OCI-LY1 (cell line): ENCODE measurements around the gene BRCA2.

Experiments used
- H2AFZ ChIP-seq: fragments of 200-600 bp; sonication (generic), shearing (Covaris generic); 2 replicates; pipeline ENCODE4 v1.6.0; 2014; ENCODE audit warnings: antibody characterized with exemption, mild to moderate bottlenecking, low read length
- H3F3A ChIP-seq: fragments of 200-600 bp; sonication (generic), shearing (Covaris generic); 2 replicates; pipeline ENCODE4 v1.6.0; 2014; ENCODE audit warnings: mild to moderate bottlenecking, antibody characterized with exemption, low read length, moderate library complexity; ENCODE audit not compliant: insufficient read depth
- H3K27ac ChIP-seq: fragments of 200-600 bp; sonication (generic); 2 replicates; pipeline ENCODE4 v1.5.1; 2014; ENCODE audit warnings: low read length, mixed run types, mild to moderate bottlenecking, low read depth; ENCODE audit not compliant: poor library complexity, severe bottlenecking
- H3K27me3 ChIP-seq: fragments of 200-600 bp; sonication (generic); 2 replicates; pipeline ENCODE4 v1.6.0; 2014; ENCODE audit warnings: antibody characterized with exemption, mild to moderate bottlenecking, low read length, moderate library complexity; ENCODE audit not compliant: insufficient read depth
- H3K36me3 ChIP-seq: fragments of 200-600 bp; sonication (generic); 2 replicates; pipeline ENCODE4 v1.6.1; 2014; ENCODE audit warnings: mild to moderate bottlenecking, antibody characterized with exemption, low read length, moderate library complexity, mixed read lengths; ENCODE audit not compliant: insufficient read depth
- H3K4me1 ChIP-seq: fragments of 200-600 bp; sonication (generic); 2 replicates; pipeline ENCODE4 v1.5.1; 2014; ENCODE audit warnings: mild to moderate bottlenecking, low read length, moderate library complexity; ENCODE audit not compliant: insufficient read depth, severe bottlenecking
- H3K4me2 ChIP-seq: fragments of 200-600 bp; sonication (generic), shearing (Covaris generic); 2 replicates; pipeline ENCODE4 v1.6.1; 2014; ENCODE audit warnings: low read length
- H3K4me3 ChIP-seq: fragments of 200-600 bp; sonication (generic); 2 replicates; pipeline ENCODE4 v1.5.1; 2014; ENCODE audit warnings: low read length, low read depth, mild to moderate bottlenecking, mixed read lengths; ENCODE audit not compliant: poor library complexity, severe bottlenecking
- H3K79me2 ChIP-seq: fragments of 200-600 bp; shearing (Covaris generic); 2 replicates; pipeline ENCODE4 v1.6.1; 2016; ENCODE audit warnings: mixed run types, low read length, mixed read lengths; ENCODE audit not compliant: insufficient read depth
- H3K9ac ChIP-seq: fragments of 200-600 bp; sonication (generic), shearing (Covaris generic); 2 replicates; pipeline ENCODE4 v1.6.1; 2014; ENCODE audit warnings: mild to moderate bottlenecking, low read length, mixed read lengths
- H3K9me2 ChIP-seq: fragments of 200-600 bp; sonication (generic), shearing (Covaris generic); 2 replicates; pipeline ENCODE4 v1.6.1; 2014; ENCODE audit warnings: low read depth, mild to moderate bottlenecking, low read length, mixed read lengths
- H3K9me3 ChIP-seq: fragments of 200-600 bp; shearing (Covaris generic); 2 replicates; pipeline ENCODE4 v1.6.1; 2014; ENCODE audit warnings: low read length, mixed read lengths
- H4K20me1 ChIP-seq: fragments of 200-600 bp; sonication (generic), shearing (Covaris generic); 2 replicates; pipeline ENCODE4 v1.6.0; 2016; ENCODE audit warnings: mild to moderate bottlenecking, low read length; ENCODE audit not compliant: insufficient read depth
- EZH2 ChIP-seq: fragments of 200-600 bp; sonication (generic), shearing (Covaris generic); IDR thresholded peaks from 2 replicates; pipeline ENCODE4 v1.8.0; 2017; ENCODE audit warnings: borderline replicate concordance, mixed run types, mild to moderate bottlenecking, antibody characterized with exemption, low read length, moderate library complexity, mixed read lengths
- TF ChIP-seq, protein P1 (sequence below): fragments of 200-600 bp; sonication (generic), shearing (Covaris generic); IDR thresholded peaks from 2 replicates; pipeline ENCODE4 v1.5.1; 2017; ENCODE audit warnings: mild to moderate bottlenecking, antibody characterized with exemption, low read length, moderate library complexity, mixed read lengths

The BRCA2 gene, protein sequence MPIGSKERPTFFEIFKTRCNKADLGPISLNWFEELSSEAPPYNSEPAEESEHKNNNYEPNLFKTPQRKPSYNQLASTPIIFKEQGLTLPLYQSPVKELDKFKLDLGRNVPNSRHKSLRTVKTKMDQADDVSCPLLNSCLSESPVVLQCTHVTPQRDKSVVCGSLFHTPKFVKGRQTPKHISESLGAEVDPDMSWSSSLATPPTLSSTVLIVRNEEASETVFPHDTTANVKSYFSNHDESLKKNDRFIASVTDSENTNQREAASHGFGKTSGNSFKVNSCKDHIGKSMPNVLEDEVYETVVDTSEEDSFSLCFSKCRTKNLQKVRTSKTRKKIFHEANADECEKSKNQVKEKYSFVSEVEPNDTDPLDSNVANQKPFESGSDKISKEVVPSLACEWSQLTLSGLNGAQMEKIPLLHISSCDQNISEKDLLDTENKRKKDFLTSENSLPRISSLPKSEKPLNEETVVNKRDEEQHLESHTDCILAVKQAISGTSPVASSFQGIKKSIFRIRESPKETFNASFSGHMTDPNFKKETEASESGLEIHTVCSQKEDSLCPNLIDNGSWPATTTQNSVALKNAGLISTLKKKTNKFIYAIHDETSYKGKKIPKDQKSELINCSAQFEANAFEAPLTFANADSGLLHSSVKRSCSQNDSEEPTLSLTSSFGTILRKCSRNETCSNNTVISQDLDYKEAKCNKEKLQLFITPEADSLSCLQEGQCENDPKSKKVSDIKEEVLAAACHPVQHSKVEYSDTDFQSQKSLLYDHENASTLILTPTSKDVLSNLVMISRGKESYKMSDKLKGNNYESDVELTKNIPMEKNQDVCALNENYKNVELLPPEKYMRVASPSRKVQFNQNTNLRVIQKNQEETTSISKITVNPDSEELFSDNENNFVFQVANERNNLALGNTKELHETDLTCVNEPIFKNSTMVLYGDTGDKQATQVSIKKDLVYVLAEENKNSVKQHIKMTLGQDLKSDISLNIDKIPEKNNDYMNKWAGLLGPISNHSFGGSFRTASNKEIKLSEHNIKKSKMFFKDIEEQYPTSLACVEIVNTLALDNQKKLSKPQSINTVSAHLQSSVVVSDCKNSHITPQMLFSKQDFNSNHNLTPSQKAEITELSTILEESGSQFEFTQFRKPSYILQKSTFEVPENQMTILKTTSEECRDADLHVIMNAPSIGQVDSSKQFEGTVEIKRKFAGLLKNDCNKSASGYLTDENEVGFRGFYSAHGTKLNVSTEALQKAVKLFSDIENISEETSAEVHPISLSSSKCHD (N-terminal part only)

DNA sequence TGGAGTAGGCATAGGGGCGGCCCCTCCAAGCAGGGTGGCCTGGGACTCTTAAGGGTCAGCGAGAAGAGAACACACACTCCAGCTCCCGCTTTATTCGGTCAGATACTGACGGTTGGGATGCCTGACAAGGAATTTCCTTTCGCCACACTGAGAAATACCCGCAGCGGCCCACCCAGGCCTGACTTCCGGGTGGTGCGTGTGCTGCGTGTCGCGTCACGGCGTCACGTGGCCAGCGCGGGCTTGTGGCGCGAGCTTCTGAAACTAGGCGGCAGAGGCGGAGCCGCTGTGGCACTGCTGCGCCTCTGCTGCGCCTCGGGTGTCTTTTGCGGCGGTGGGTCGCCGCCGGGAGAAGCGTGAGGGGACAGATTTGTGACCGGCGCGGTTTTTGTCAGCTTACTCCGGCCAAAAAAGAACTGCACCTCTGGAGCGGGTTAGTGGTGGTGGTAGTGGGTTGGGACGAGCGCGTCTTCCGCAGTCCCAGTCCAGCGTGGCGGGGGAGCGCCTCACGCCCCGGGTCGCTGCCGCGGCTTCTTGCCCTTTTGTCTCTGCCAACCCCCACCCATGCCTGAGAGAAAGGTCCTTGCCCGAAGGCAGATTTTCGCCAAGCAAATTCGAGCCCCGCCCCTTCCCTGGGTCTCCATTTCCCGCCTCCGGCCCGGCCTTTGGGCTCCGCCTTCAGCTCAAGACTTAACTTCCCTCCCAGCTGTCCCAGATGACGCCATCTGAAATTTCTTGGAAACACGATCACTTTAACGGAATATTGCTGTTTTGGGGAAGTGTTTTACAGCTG, at the start of gene BRCA2, which contains the start of gene ZAR1L:
TSS of gene BRCA2 (plus strand) at position 271 of the 790 bp plus-strand sequence. CDS start 953 bp downstream, outside the sequence.
TSS of gene ZAR1L (minus strand) at position 126 of the 790 bp plus-strand sequence. CDS start 3,438 bp downstream, outside the sequence.
- H3K27me3 ChIP-seq = no peaks in the 10 kb centered on the region
- H3K4me1 ChIP-seq = peaks cover 20% of the 10 kb centered on the region
- peak within 1 kb of the TSS; percentile 91 for H3K4me2 ChIP-seq
- H3K27ac ChIP-seq = peak within 1 kb of the TSS; percentile 93
- peak within 1 kb of the TSS; percentile 86 for H3K9ac ChIP-seq
- peak within 1 kb of the TSS; percentile 75 for H3K4me3 ChIP-seq
- H3K9me2 ChIP-seq = no peaks in the 10 kb centered on the region
- no peak for TF ChIP-seq EZH2
- TF ChIP-seq, protein P1, sequence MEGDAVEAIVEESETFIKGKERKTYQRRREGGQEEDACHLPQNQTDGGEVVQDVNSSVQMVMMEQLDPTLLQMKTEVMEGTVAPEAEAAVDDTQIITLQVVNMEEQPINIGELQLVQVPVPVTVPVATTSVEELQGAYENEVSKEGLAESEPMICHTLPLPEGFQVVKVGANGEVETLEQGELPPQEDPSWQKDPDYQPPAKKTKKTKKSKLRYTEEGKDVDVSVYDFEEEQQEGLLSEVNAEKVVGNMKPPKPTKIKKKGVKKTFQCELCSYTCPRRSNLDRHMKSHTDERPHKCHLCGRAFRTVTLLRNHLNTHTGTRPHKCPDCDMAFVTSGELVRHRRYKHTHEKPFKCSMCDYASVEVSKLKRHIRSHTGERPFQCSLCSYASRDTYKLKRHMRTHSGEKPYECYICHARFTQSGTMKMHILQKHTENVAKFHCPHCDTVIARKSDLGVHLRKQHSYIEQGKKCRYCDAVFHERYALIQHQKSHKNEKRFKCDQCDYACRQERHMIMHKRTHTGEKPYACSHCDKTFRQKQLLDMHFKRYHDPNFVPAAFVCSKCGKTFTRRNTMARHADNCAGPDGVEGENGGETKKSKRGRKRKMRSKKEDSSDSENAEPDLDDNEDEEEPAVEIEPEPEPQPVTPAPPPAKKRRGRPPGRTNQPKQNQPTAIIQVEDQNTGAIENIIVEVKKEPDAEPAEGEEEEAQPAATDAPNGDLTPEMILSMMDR = no peak
- H4K20me1 ChIP-seq = no peaks in the 10 kb centered on the region
- H2AFZ ChIP-seq = peak within 1 kb of the TSS; percentile 57; the same call in 1 of the 2 replicates
- no peaks in the 10 kb centered on the region for H3K9me3 ChIP-seq
- H3K79me2 ChIP-seq = no peaks in the 10 kb centered on the region
- peaks cover 15% of the 10 kb centered on the region for H3K36me3 ChIP-seq
- H3F3A ChIP-seq = no peaks in the 10 kb centered on the region

GRCh38 chr13:32265726-32266125, 49.6 kb upstream of the BRCA2 start:
- Histone ChIP-seq H3F3A (no peaks in the 10 kb centered on the region), H3K36me3 (no peaks in the 10 kb centered on the region), H3K9ac (no peak overlapping the region), H3K79me2 (no peaks in the 10 kb centered on the region), H3K27me3 (no peaks in the 10 kb centered on the region), H3K4me3 (no peak overlapping the region), H2AFZ (no peak overlapping the region), H3K27ac (no peak overlapping the region), H3K9me2 (no peaks in the 10 kb centered on the region), H3K4me1 (no peaks in the 10 kb centered on the region), H3K9me3 (no peaks in the 10 kb centered on the region), H3K4me2 (no peak overlapping the region), H4K20me1 (no peaks in the 10 kb centered on the region)
- TF ChIP-seq, protein P1 = no peak
- TF ChIP-seq EZH2 = no peak
